GM03348 (cell line): ENCODE results near the gene POFUT2.
"Not testable (repeated sequence)": the region's sequence is repeated elsewhere in the genome, so short reads cannot be mapped to it uniquely, and the experiment has no call there.

Experiments used
- DNase-seq: peaks from one replicate; pipeline ENCODE4 v3.0.0; 2012; ENCODE audit warnings: low spot score

POFUT2 gene

DNA sequence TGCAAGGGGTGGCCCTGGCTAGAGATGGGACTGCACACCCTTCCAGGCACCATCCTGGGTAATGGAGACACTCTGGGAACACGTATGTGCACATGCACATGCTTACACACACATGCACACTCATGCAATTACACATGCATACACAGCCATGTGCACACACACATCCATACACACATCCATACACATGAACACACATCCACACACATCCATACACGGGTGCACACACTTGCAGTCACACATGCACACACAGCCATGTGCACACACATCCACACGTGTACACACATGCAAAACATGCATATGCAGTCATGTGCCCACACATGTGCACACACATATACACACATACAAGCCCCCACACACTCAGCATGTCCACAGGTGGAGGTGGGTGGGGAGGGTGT, 22.3 kb upstream of the POFUT2 start:
- DNase-seq, result no peak

- peak; percentile 65 for DNase-seq
Observed at GRCh38 chr21:45309069-45309986, 21.6 kb upstream of the POFUT2 start.

GRCh38 chr21:45308194-45309068, 20.7 kb upstream of the POFUT2 start:
- DNase-seq, result no peak

DNA sequence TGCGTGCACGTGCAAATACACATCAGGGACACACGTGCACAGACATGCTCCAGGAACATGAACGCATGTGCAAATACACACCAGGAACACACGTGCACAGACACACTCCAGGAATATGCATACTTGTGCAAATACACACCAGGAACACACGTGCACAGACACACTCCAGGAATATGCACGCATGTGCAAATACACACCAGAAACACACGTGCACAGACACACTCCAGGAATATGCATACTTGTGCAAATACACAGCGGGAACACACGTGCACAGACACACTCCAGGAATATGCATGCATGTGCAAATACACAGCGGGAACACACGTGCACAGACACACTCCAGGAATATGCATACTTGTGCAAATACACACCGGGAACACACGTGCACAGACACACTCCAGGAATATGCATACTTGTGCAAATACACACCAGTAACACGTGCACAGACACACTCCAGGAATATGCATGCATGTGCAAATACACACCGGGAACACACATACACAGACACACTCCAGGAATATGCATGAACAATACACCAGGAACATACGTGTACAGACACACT, 20.0 kb upstream of the POFUT2 start:
- DNase-seq, result not testable (repeated sequence)

- DNase-seq, result peak; percentile 65
Observed at GRCh38 chr21:45306832-45307571, 19.3 kb upstream of the POFUT2 start.

DNA sequence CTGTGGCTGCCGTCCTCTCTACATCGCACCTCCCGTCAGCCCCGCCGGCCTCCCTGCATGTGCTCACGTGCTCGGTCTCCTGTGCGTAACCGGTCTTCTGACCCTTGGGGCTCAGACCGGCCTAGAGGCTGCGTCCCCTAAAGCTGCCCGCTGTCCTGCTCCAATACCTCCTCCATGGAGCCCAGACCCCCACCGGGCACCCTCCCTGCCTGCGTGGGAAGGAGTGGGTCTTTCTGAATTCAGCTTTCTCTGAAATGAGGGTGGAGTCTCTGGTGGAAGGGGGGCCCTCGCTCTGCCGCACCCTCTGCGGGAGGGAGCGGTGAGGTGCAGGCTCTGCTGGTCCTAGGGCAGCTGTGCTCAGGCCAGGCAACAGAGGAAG, 18.7 kb upstream of the POFUT2 start:
- DNase-seq, result no peak

GRCh38 chr21:45305836-45306235, 18.1 kb upstream of the POFUT2 start:
- no peak for DNase-seq

- DNase-seq, result no peak
Observed at GRCh38 chr21:45304945-45305344, 17.2 kb upstream of the POFUT2 start.

GRCh38 chr21:45304476-45304830, 16.8 kb upstream of the POFUT2 start:
- no peak for DNase-seq

GRCh38 chr21:45303751-45304475, 16.2 kb upstream of the POFUT2 start:
- no peak for DNase-seq

- no peak for DNase-seq
Observed at GRCh38 chr21:45303091-45303615, 15.5 kb upstream of the POFUT2 start.

GRCh38 chr21:45302082-45303061, 14.7 kb upstream of the POFUT2 start:
- DNase-seq, result no peak

DNA sequence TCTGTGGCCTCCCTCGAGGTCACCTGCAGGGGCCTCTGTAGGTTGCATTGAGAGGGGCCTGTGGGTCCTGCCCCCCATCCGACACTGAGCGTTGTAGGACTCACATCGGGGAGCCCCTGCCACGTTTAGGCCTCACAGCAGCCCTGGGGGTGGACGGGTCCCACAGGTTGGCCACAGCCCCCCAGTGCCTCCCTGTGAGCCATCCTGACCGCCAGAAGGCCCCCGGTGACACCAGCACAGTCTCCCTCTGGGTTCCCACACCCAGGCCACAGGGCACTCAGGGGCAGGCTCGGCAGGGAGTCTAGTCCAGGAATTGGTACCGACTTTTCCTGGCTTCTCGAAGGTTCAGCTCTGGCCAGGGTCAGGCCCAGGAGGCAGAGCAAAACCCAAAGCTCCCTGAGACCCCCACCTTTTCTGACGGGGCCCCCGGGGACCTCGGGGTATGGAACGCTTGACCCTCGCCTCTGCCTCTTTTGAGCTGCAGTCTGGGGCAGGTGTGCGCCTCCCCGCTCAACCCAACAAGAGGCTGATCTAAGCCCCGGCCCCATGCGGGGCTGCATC, 13.9 kb upstream of the POFUT2 start:
- no peak for DNase-seq

GRCh38 chr21:45300786-45301520, 13.3 kb upstream of the POFUT2 start:
- DNase-seq, result no peak

- no peak for DNase-seq
Observed at GRCh38 chr21:45299864-45300785, 12.4 kb upstream of the POFUT2 start.

DNA sequence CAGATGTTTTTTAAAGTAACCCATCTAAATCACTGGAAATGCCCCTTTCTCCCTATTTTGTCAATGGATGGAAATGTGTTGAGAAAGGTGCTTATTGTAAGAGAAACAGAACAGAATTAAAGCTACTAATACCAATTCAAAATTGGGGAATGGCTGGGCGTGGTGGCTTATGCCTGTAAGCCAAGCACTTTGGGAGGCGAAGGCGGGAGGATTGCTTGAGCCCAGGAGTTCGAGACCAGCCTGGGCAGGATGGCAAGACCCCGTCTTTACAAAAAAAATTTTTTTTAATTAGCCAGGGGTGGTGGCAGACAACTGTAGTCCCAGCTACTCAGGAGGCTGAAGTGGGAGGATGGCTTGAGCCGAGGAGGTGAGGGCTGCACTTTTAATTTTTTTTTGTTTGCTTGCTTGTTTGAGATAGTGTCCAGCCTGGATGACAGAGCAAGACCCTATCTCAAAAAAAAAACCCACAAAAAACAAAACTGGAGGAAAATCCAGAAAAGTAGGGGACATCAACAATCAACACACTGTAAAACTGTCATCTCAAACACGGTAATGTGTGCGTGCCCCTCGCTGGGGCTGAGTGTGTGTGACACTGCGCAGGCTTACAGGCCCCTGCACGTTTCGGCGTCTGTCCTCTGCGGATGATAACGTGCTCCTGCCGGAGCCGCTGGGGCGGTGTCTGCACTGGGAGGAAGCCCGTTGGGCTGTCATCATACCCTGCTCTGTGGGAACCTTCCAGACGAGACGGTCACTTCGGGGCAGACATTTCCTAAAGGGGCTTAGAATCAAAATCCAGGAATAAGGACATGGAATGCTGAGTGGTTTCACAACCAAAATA, 11.6 kb upstream of the POFUT2 start:
- no peak for DNase-seq

GRCh38 chr21:45297869-45298268, 10.2 kb upstream of the POFUT2 start:
- DNase-seq, result no peak
